ENCODE results near the gene ZNF562.
"Not testable (repeated sequence)": the region's sequence is repeated elsewhere in the genome, so short reads cannot be mapped to it uniquely, and the experiment has no call there.

Gene ZNF562

GRCh38 chr19:9674663-9675357 lies at the start of gene ZNF562:
Gene ZNF562 (minus strand): TSS chr19:9675100. CDS start chr19:9660744, 14,356 bp downstream.
- DNase-seq: peak in 1 of 2 experiments; percentile 43

- no peak for DNase-seq
These were observed 49.3 kb upstream of the ZNF562 start for GRCh38 chr19:9724157-9724556.

- DNase-seq: no peak
These were observed 47.0 kb upstream of the ZNF562 start for GRCh38 chr19:9721861-9722260.

- DNase-seq: no peak
These were observed 45.6 kb upstream of the ZNF562 start for GRCh38 chr19:9720541-9720940.

- DNase-seq: no peak
These were observed 36.9 kb upstream of the ZNF562 start for GRCh38 chr19:9711815-9712214.

GRCh38 chr19:9709305-9709704 lies 34.4 kb upstream of the ZNF562 start:
- no peak for DNase-seq

- DNase-seq: no peak
These were observed 30.9 kb upstream of the ZNF562 start for GRCh38 chr19:9705836-9706235.

- no peak for DNase-seq
These were observed 27.3 kb upstream of the ZNF562 start for GRCh38 chr19:9702186-9702585.

GRCh38 chr19:9700229-9700981 lies 25.5 kb upstream of the ZNF562 start:
- no peak for DNase-seq

- DNase-seq: not testable (repeated sequence)
These were observed 15.4 kb upstream of the ZNF562 start for GRCh38 chr19:9690301-9690700.

GRCh38 chr19:9679996-9680395 lies 5.1 kb upstream of the ZNF562 start:
- not testable (repeated sequence) for DNase-seq

- not testable (repeated sequence) for DNase-seq
These were observed 530 bp upstream of the ZNF562 start for GRCh38 chr19:9675358-9675901.

- DNase-seq: no peak
These were observed 813 bp downstream of the ZNF562 start for GRCh38 chr19:9673912-9674662.

- DNase-seq: no peak
These were observed 2.0 kb downstream of the ZNF562 start for GRCh38 chr19:9672893-9673292.

GRCh38 chr19:9671655-9672054 lies 3.2 kb downstream of the ZNF562 start:
- DNase-seq: no peak

- no peak for DNase-seq
These were observed 6.4 kb downstream of the ZNF562 start for GRCh38 chr19:9668544-9668943.

- DNase-seq: no peak
These were observed 7.0 kb downstream of the ZNF562 start for GRCh38 chr19:9667898-9668297.

GRCh38 chr19:9658769-9659168 lies 16.1 kb downstream of the ZNF562 start:
- no peak for DNase-seq

GRCh38 chr19:9653066-9653555 lies 21.8 kb downstream of the ZNF562 start:
- DNase-seq: not testable (repeated sequence)

- not testable (repeated sequence) for DNase-seq
These were observed 23.4 kb downstream of the ZNF562 start for GRCh38 chr19:9651464-9651863.

GRCh38 chr19:9650345-9650744 lies 24.6 kb downstream of the ZNF562 start:
- DNase-seq: no peak

GRCh38 chr19:9645472-9645871 lies 29.4 kb downstream of the ZNF562 start:
- no peak for DNase-seq

GRCh38 chr19:9644472-9644871 lies 30.4 kb downstream of the ZNF562 start:
- DNase-seq: no peak
